ENCODE data around the gene TPRG1.

The TPRG1 gene

GRCh38 chr3:189286188-189286587, 114.4 kb downstream of the TPRG1 start:
- DNase-seq, result no peak

- DNase-seq, result no peak
These were observed 115.1 kb downstream of the TPRG1 start for GRCh38 chr3:189286916-189287315.

- no peak for DNase-seq
These were observed 116.8 kb downstream of the TPRG1 start for GRCh38 chr3:189288348-189289235.

- DNase-seq, result no peak
These were observed 117.5 kb downstream of the TPRG1 start for GRCh38 chr3:189289251-189289650.

GRCh38 chr3:189292667-189293484, 121.1 kb downstream of the TPRG1 start:
- DNase-seq, result no peak

- DNase-seq, result no peak
These were observed 122.9 kb downstream of the TPRG1 start for GRCh38 chr3:189294649-189295048.

GRCh38 chr3:189295089-189295488, 123.3 kb downstream of the TPRG1 start:
- no peak for DNase-seq

GRCh38 chr3:189297932-189298331, 126.2 kb downstream of the TPRG1 start:
- no peak for DNase-seq

GRCh38 chr3:189298469-189299375, 127.0 kb downstream of the TPRG1 start:
- no peak for DNase-seq

- no peak for DNase-seq
These were observed 128.6 kb downstream of the TPRG1 start for GRCh38 chr3:189300345-189300744.

- no peak for DNase-seq
These were observed 129.7 kb downstream of the TPRG1 start for GRCh38 chr3:189301479-189301878.

GRCh38 chr3:189303584-189303983, 131.8 kb downstream of the TPRG1 start:
- no peak for DNase-seq

GRCh38 chr3:189304465-189305351, 132.9 kb downstream of the TPRG1 start:
- no peak for DNase-seq

GRCh38 chr3:189305412-189305811, 133.6 kb downstream of the TPRG1 start:
- no peak for DNase-seq

- DNase-seq, result no peak
These were observed 136.2 kb downstream of the TPRG1 start for GRCh38 chr3:189307963-189308362.

- no peak for DNase-seq
These were observed 136.8 kb downstream of the TPRG1 start for GRCh38 chr3:189308608-189309007.

- no peak for DNase-seq
These were observed 137.7 kb downstream of the TPRG1 start for GRCh38 chr3:189309400-189309975.

- no peak for DNase-seq
These were observed 139.8 kb downstream of the TPRG1 start for GRCh38 chr3:189311521-189311920.

GRCh38 chr3:189312866-189313265, 141.1 kb downstream of the TPRG1 start:
- DNase-seq, result no peak

- no peak for DNase-seq
These were observed 144.7 kb downstream of the TPRG1 start for GRCh38 chr3:189316296-189317019.

- no peak for DNase-seq
These were observed 146.1 kb downstream of the TPRG1 start for GRCh38 chr3:189317911-189318310.
